ENCODE data around the gene TCHH. TPM values are rescaled to one million over a fixed set of nuclear protein-coding genes. Genes with fewer than 3 reads are reported as not detected.
A peak's percentile ranks its signal among the peaks of the same experiment; 100 is the strongest.

Gene TCHH
- total and polyA plus RNA-seq, 12 donors: 0.01 to 0.07 (median 0.05) TPM; not detected in 9

- H3K27ac ChIP-seq: no peak overlapping the region
- peaks cover 11 to 57% (median 42%) of the 10 kb centered on the region in 9 donors for H3K4me1 ChIP-seq
- H3K9me3 ChIP-seq: peaks cover 0 to 25% (median 10%) of the 10 kb centered on the region in 11 donors
- ATAC-seq (no peak), DNase-seq (peak in 1 of 2 donors; percentile 13)
- 5 to 7% methylated on average over 31 of the region's 31 CpGs for WGBS, 2 donors
- TF ChIP-seq, protein P1, sequence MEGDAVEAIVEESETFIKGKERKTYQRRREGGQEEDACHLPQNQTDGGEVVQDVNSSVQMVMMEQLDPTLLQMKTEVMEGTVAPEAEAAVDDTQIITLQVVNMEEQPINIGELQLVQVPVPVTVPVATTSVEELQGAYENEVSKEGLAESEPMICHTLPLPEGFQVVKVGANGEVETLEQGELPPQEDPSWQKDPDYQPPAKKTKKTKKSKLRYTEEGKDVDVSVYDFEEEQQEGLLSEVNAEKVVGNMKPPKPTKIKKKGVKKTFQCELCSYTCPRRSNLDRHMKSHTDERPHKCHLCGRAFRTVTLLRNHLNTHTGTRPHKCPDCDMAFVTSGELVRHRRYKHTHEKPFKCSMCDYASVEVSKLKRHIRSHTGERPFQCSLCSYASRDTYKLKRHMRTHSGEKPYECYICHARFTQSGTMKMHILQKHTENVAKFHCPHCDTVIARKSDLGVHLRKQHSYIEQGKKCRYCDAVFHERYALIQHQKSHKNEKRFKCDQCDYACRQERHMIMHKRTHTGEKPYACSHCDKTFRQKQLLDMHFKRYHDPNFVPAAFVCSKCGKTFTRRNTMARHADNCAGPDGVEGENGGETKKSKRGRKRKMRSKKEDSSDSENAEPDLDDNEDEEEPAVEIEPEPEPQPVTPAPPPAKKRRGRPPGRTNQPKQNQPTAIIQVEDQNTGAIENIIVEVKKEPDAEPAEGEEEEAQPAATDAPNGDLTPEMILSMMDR (IDR thresholded peaks at IDR 0.05): no peak
- intact Hi-C loops (cut with DNase I): no loop called here
- H3K4me3 ChIP-seq: peak overlapping the region in 8 of 10 donors; percentile 15 to 65 (median 51)
- peaks cover 13 to 100% (median 100%) of the 10 kb centered on the region in 7 donors for H3K27me3 ChIP-seq
- H3K36me3 ChIP-seq: no peaks in the 10 kb centered on the region
Measured at GRCh38 chr1:152109231-152109997, 5.8 kb downstream of the TCHH start.

GRCh38 chr1:152108882-152109222 lies 6.4 kb downstream of the TCHH start:
- Histone ChIP-seq H3K27ac (no peak overlapping the region), H3K36me3 (no peaks in the 10 kb centered on the region), H3K4me3 (peak overlapping the region in 9 of 10 donors; percentile 15 to 65 (median 51)), H3K27me3 (peaks cover 13 to 100% (median 100%) of the 10 kb centered on the region in 7 donors), H3K9me3 (peaks cover 0 to 25% (median 10%) of the 10 kb centered on the region in 11 donors), H3K4me1 (peaks cover 11 to 57% (median 42%) of the 10 kb centered on the region in 9 donors)
- TF ChIP-seq, protein P1 (IDR thresholded peaks at IDR 0.05): no peak
- DNase-seq: no peak
- 12 to 13% methylated on average over 28 of the region's 28 CpGs for WGBS, 2 donors
- intact Hi-C loops (cut with DNase I): no loop called here
- no peak for ATAC-seq

- H3K27me3 ChIP-seq: peaks cover 13 to 100% (median 100%) of the 10 kb centered on the region in 7 donors
- peak overlapping the region in 8 of 10 donors; percentile 6 to 65 (median 30) for H3K4me3 ChIP-seq
Measured at GRCh38 chr1:152107984-152108881, 7.0 kb downstream of the TCHH start.

More at GRCh38 chr1:152107984-152108881, 7.0 kb downstream of the TCHH start:
- Histone ChIP-seq H3K36me3 (no peaks in the 10 kb centered on the region), H3K9me3 (peaks cover 0 to 25% (median 10%) of the 10 kb centered on the region in 11 donors), H3K27ac (peak overlapping the region in 1 of 10 donors; percentile 36), H3K4me1 (peaks cover 11 to 57% (median 42%) of the 10 kb centered on the region in 9 donors)
- intact Hi-C loops (cut with DNase I): no loop called here
- peak in 3 of 8 donors; percentile 8 to 46 (median 24) for ATAC-seq
- peak in 1 of 2 donors; percentile 32 for DNase-seq
- WGBS, 2 donors: 7 to 8% methylated on average over 67 of the region's 67 CpGs
- TF ChIP-seq, protein P1 (IDR thresholded peaks at IDR 0.05): no peak

Measured in heart right ventricle (tissue), 16 donors.